Body of pancreas (tissue), 4 donors: Measurements from ENCODE around the gene DGKI.

Source experiments
- POLR2A ChIP-seq, 3 donors: fragments of 450-650 bp; IDR thresholded peaks; one replicate each; pipeline ENCODE4 v1.6.1; 2016; ENCODE audit warnings: antibody characterized with exemption in 3 of 3, mild to moderate bottlenecking in 2 of 3
- TF ChIP-seq, protein P1 (sequence below), 7 experiments: fragments of 450-650 bp in 4 of 7; fragments of 200-600 bp in 3 of 7; sonication (generic) in 3 of 7; IDR thresholded peaks; one replicate each; pipeline ENCODE4 v1.5.1; 2016 to 2019; ENCODE audit warnings: antibody characterized with exemption in 7 of 7

DNA sequence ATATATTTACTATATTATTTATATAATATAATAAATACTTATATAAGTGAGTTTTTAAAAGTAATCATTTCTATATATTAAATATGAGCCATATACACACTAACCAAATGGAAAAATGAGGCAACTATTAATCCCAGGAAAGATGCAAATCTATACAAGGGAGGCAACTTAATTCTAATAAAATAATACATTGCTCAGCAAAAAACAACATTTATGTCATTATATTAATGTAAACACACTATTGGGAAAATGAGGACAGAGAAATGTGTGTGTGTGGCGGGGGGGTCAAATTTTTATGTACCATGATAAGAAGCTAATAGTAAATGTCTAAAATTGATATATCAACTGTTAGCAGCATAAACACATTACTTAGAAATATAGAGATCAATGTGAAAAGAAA is 23.3 kb upstream of the DGKI start:
- TF ChIP-seq, protein P1, sequence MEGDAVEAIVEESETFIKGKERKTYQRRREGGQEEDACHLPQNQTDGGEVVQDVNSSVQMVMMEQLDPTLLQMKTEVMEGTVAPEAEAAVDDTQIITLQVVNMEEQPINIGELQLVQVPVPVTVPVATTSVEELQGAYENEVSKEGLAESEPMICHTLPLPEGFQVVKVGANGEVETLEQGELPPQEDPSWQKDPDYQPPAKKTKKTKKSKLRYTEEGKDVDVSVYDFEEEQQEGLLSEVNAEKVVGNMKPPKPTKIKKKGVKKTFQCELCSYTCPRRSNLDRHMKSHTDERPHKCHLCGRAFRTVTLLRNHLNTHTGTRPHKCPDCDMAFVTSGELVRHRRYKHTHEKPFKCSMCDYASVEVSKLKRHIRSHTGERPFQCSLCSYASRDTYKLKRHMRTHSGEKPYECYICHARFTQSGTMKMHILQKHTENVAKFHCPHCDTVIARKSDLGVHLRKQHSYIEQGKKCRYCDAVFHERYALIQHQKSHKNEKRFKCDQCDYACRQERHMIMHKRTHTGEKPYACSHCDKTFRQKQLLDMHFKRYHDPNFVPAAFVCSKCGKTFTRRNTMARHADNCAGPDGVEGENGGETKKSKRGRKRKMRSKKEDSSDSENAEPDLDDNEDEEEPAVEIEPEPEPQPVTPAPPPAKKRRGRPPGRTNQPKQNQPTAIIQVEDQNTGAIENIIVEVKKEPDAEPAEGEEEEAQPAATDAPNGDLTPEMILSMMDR (IDR thresholded peaks at IDR 0.05) = no peak
- no peak for TF ChIP-seq POLR2A (IDR thresholded peaks at IDR 0.05)
